GM12864 (cell line): ENCODE results near the gene CHRDL2.

Experiments used
- DNase-seq: peaks from one replicate; pipeline ENCODE4 v3.0.0-alpha.2; 2011; ENCODE audit warnings: low read depth
- H3K4me3 ChIP-seq: 2 replicates; pipeline ENCODE4 v1.5.1; 2011; ENCODE audit warnings: mild to moderate bottlenecking, low read depth, low read length, control low read depth
- TF ChIP-seq, protein P1 (sequence below): IDR thresholded peaks from 2 replicates; pipeline ENCODE4 v1.5.1; 2011; ENCODE audit warnings: low read depth, mild to moderate bottlenecking, moderate library complexity, low read length, control low read depth, inconsistent platforms; ENCODE audit errors: missing control alignments

The CHRDL2 gene

DNA sequence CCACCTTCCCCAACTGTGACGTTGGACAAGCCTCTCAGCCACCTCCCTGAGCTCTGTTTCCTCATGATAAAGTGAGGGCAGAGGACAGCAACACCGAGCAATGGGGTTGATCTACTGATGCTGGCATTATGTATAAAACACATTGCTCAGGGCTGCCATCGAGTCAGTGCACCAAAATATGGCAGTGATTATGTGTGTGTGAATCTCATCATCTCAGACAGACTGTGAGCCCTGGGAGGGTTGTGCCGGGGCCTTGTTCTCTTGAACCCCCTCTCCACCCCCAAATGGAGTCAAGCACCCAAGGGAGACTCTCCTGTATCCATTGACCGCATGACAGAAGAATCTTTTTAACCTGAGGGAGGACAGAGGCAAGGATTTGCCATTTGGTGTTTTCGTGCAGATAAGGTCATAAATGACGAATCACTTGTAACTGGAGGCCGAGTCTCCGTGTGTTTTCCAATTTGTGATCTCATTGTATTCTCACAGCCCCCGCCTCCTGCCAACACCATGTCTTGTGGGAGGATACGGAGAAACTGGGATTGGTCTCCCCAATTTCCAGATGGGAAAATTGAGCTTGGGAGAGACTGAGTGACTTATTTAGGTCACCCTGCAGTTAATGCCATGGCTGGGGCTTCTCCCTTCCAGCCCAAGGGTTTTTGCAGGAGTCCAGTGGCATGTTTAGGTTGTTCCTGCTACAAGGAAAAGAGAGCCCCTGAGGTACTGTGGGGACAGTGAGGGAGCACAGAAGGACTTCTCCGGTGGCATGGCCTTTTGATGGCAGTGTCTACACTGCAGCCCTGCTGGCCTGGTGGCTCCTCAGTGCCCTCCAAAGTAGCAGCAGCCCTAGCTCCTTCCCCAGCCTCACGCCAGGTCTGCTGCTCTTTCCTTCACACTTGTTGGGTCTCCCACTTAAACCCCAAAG, 52.4 kb downstream of the CHRDL2 start:
- no peak overlapping the region for H3K4me3 ChIP-seq
- TF ChIP-seq, protein P1, sequence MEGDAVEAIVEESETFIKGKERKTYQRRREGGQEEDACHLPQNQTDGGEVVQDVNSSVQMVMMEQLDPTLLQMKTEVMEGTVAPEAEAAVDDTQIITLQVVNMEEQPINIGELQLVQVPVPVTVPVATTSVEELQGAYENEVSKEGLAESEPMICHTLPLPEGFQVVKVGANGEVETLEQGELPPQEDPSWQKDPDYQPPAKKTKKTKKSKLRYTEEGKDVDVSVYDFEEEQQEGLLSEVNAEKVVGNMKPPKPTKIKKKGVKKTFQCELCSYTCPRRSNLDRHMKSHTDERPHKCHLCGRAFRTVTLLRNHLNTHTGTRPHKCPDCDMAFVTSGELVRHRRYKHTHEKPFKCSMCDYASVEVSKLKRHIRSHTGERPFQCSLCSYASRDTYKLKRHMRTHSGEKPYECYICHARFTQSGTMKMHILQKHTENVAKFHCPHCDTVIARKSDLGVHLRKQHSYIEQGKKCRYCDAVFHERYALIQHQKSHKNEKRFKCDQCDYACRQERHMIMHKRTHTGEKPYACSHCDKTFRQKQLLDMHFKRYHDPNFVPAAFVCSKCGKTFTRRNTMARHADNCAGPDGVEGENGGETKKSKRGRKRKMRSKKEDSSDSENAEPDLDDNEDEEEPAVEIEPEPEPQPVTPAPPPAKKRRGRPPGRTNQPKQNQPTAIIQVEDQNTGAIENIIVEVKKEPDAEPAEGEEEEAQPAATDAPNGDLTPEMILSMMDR: no peak
- no peak for DNase-seq

DNA sequence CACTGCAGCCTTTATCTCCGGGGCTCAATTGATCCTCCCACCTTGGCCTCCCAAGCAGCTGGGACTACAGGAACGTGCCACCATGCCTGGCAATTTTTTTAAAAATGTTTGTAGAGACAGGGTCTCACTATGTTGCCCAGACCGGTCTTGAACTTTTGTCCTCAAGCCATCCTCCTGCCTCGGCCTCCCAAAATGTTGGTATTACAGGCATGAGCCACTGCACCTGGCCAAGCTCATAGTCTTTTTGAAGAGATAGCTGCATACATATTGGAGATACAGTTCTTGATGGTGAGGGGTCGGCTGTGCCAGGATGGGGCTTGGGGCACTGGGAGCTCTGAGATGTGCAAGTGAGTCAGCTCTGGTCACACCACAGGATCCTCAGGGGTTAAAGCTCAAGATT, 53.2 kb downstream of the CHRDL2 start:
- H3K4me3 ChIP-seq: no peak overlapping the region
- no peak for DNase-seq
- TF ChIP-seq, protein P1: no peak

DNA sequence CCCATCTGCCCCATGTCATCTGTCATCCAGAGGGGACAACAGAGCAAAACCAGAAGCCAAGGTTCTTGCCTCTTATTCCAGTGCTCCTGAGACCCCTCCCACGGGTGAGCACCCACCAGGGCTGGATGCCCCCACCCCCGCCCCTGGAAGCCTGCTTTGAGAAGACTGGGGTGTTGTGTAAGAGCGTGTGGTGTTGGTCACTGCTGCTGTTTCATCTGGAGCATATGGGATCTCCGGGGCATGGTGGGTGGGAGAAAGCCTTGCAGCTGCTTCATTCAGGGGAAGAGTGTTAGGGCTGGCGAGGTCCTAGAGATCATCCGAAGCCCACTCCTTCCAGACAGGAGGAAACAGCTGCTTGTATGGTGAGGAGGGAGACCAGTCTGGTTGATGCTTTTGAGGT, 54.1 kb downstream of the CHRDL2 start:
- no peak overlapping the region for H3K4me3 ChIP-seq
- TF ChIP-seq, protein P1: no peak
- DNase-seq: no peak

DNA sequence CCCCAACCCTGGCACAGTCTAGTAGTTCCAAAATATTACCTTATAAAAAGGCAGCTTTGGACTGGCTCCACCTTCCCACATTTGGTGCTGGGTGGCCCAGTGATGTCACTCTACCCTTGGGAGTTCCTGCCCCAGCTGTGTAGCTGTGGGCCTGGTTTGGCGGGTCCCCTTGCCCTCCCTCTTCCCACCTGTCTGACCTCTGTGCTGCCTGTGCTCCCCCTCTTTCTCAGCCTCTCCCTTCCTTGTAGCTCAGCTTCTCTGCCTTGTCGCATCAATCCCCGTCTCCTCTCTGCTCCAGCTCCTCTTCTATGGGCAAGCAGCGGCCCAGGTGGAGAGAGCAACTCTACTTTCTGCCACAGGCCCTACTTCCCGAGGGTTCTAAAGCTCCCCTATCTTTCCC, 54.6 kb downstream of the CHRDL2 start:
- DNase-seq: no peak
- TF ChIP-seq, protein P1: no peak
- H3K4me3 ChIP-seq: no peak overlapping the region

DNA sequence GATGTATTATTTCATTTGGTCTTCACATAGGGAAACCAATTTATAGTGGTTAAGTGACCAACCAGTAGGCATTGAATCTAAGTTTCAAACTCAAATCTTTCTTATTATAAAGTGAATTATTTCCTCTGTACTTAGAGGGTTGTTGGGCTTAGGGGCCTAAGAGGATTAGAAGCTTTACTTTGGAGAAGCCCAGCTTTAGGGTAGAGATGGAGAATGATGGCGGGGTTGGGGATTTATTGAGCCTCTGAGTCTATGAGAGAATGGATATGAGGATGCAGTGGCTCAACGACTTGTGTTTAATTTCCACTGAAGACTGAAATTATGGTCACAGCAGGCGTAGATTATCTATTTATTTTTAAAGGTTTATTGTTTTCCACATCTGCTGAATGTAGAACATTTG, 55.5 kb downstream of the CHRDL2 start:
- no peak for DNase-seq
- H3K4me3 ChIP-seq: no peak overlapping the region
- TF ChIP-seq, protein P1: no peak

DNA sequence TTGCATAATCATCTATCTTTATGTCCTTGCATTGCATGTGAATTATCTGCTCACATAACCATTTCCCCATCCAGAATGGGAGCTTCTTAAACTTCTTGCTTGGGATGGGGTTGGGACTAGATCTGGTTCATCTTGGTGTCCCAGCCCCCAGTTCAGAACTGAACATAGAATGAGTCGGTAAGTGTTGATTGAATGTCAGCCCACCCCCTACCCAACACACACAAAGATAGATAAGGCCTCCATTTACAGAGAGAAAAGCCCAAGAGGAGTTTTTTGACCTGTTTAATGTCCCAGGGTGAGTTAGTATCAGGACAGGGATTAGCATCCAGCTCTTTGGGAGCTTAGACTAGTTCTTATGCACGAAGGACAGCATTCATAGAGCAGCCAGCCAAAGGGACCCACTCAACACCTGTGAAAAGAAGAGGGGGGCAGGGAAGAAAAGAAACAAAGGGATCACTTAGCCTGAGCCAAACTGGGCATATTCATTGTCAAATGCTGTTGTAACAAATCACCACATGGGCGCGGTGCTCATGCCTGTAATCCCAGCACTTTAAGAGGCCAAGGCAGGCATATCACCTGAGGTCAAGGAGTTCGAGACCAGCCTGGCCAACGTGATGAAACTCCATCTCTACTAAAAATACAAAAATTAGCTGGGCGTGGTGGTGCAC, 57.4 kb downstream of the CHRDL2 start:
- TF ChIP-seq, protein P1: no peak
- no peak overlapping the region for H3K4me3 ChIP-seq
- no peak for DNase-seq
